HepG2 (cell line): ENCODE results near the gene CCDC85C. TPM values are rescaled to one million over a fixed set of nuclear protein-coding genes. Genes with fewer than 3 reads are reported as not detected.

Experiments
- ATAC-seq: fragments of 200-7000 bp; cut with Tn5 transposase; 3 replicates; pipeline ENCODE4 v1.9.1; 2020; ENCODE audit warnings: mild to moderate bottlenecking, moderate library complexity
- BruUV-seq: library from RNA; stranded (reverse); fragments of 400-500 nt; replicated peaks from 2 replicates; lab custom pipeline; 2021; lab: Mats Ljungman, UMichigan
- CTCF ChIA-PET: fragments of 300-600 bp; formaldehyde crosslinking; extraction: SDS; loops from one replicate; lab custom pipeline; 2021; ENCODE audit warnings: low total read pairs, inconsistent platforms, low intra/inter-chr PET ratio; lab: Yijun Ruan, JAX
- POLR2A ChIA-PET: fragments of 350-600 bp; sonication (Branson Sonifier 250); formaldehyde crosslinking; loops from one replicate; lab custom pipeline; 2020; ENCODE audit warnings: antibody characterized with exemption, inconsistent platforms; lab: Yijun Ruan, JAX
- DNase-seq: peaks from one replicate; pipeline ENCODE4 v3.0.0-alpha.2; 2015; ENCODE audit warnings: low spot score
- FAIRE-seq: peaks from 3 replicates; lab custom pipeline; 2011; peaks lifted over from hg19 to GRCh38; lab: Jason Lieb, UNC
- H2AFZ ChIP-seq: one replicate; pipeline ENCODE4 v1.6.1; 2011; ENCODE audit warnings: low read length, inconsistent platforms
- H3K27ac ChIP-seq: fragments of 300-600 bp; 3 replicates; pipeline ENCODE4 v1.8.0; 2011; ENCODE audit warnings: mixed run types, mild to moderate bottlenecking, mixed read lengths, low read length, inconsistent platforms; ENCODE audit not compliant: insufficient read depth; ENCODE audit errors: extremely low read length
- H3K27me3 ChIP-seq, 2 experiments: fragments of 200-600 bp in 1 of 2; 2 replicates in 1 of 2; 3 replicates in 1 of 2; pipeline versions ENCODE4 v1.6.0 to v1.8.0; 2011; ENCODE audit warnings: low read length in 2 of 2, mild to moderate bottlenecking in 2 of 2, moderate library complexity in 2 of 2, inconsistent platforms in 1 of 2; ENCODE audit not compliant: insufficient read depth in 2 of 2, control insufficient read depth in 1 of 2
- H3K36me3 ChIP-seq, 2 experiments: fragments of 200-600 bp in 1 of 2; replicated peaks in 1 of 2; 2 replicates in 1 of 2; 3 replicates in 1 of 2; pipeline versions ENCODE4 v1.5.1 to v1.8.0; 2011; ENCODE audit warnings: low read length in 2 of 2, inconsistent platforms in 1 of 2; ENCODE audit not compliant: insufficient read depth in 2 of 2, control insufficient read depth in 1 of 2
- H3K4me1 ChIP-seq: 2 replicates; pipeline ENCODE4 v1.5.1; 2012; ENCODE audit warnings: low read length, inconsistent platforms; ENCODE audit not compliant: insufficient read depth
- H3K4me2 ChIP-seq: 2 replicates; pipeline ENCODE4 v1.6.0; 2011; ENCODE audit warnings: low read depth, low read length, inconsistent platforms
- H3K4me3 ChIP-seq, 3 experiments: fragments of 200-600 bp in 1 of 3; sonication (generic), shearing (Covaris generic) in 1 of 3; replicated peaks in 1 of 3; 2 replicates each; pipeline ENCODE4 v1.5.1; 2011 to 2016; ENCODE audit warnings: low read length in 3 of 3, inconsistent platforms in 2 of 3, low read depth in 2 of 3, mild to moderate bottlenecking in 2 of 3, control low read depth in 1 of 3, mixed read lengths in 1 of 3; ENCODE audit not compliant: insufficient read depth in 1 of 3
- H3K79me2 ChIP-seq: one replicate; pipeline ENCODE4 v1.6.1; 2011; ENCODE audit warnings: low read length, inconsistent platforms; ENCODE audit not compliant: insufficient read depth
- H3K9ac ChIP-seq: 2 replicates; pipeline ENCODE4 v1.6.0; 2011; ENCODE audit warnings: mild to moderate bottlenecking, low read depth, low read length, inconsistent platforms; ENCODE audit not compliant: insufficient read depth
- H3K9me3 ChIP-seq: 2 replicates; pipeline ENCODE4 v1.5.1; 2012; ENCODE audit warnings: mild to moderate bottlenecking, low read length
- H4K20me1 ChIP-seq: 2 replicates; pipeline ENCODE4 v1.6.0; 2011; ENCODE audit warnings: inconsistent platforms, mild to moderate bottlenecking, low read length, moderate library complexity; ENCODE audit not compliant: insufficient read depth
- GTF3A ChIP-seq: sonication (generic); formaldehyde crosslinking; conservative IDR thresholded peaks from 2 replicates; pipeline ENCODE4 v1.4.0; 2020; ENCODE audit warnings: mild to moderate bottlenecking, missing genetic modification reagents
- HNF4G ChIP-seq, 2 experiments: sonication (generic) in 1 of 2; formaldehyde crosslinking in 1 of 2; IDR thresholded peaks; 2 replicates each; pipeline versions ENCODE4 v1.4.0 to v1.6.1; 2011 to 2020; ENCODE audit warnings: borderline replicate concordance in 2 of 2, low read depth in 2 of 2, mild to moderate bottlenecking in 2 of 2, low read length in 1 of 2, missing genetic modification reagents in 1 of 2, moderate library complexity in 1 of 2
- NCOR1 ChIP-seq: fragments of 200-600 bp; sonication (generic); IDR thresholded peaks from 2 replicates; pipeline ENCODE4 v1.7.0; 2017; ENCODE audit warnings: antibody characterized with exemption, low read length, borderline replicate concordance
- NR2F6 ChIP-seq, 2 experiments: IDR thresholded peaks; 2 replicates each; pipeline ENCODE4 v1.6.1; 2016; ENCODE audit warnings: antibody characterized with exemption in 1 of 2, mild to moderate bottlenecking in 1 of 2
- RBFOX2 ChIP-seq: fragments of 200-400 bp; formaldehyde crosslinking; IDR thresholded peaks from 2 replicates; pipeline ENCODE4 v1.6.1; 2017; ENCODE audit warnings: low read depth, mild to moderate bottlenecking, low read length
- RXRB ChIP-seq: IDR thresholded peaks from 2 replicates; pipeline ENCODE4 v1.6.1; 2016; ENCODE audit warnings: borderline replicate concordance, missing genetic modification reagents, missing compliant biosample characterization
- SIX1 ChIP-seq: sonication (generic); formaldehyde crosslinking; IDR thresholded peaks from 2 replicates; pipeline ENCODE4 v1.4.0; 2020; ENCODE audit warnings: missing genetic modification reagents, borderline replicate concordance
- TBP ChIP-seq: sonication (generic); formaldehyde crosslinking; IDR thresholded peaks from 2 replicates; pipeline ENCODE4 v1.5.0; 2020; ENCODE audit warnings: missing genetic modification reagents
- YEATS2 ChIP-seq: sonication (generic); formaldehyde crosslinking; IDR thresholded peaks from 2 replicates; pipeline ENCODE4 v1.4.0; 2020; ENCODE audit warnings: missing genetic modification reagents, borderline replicate concordance
- ZBTB3 ChIP-seq: sonication (generic); formaldehyde crosslinking; IDR thresholded peaks from 2 replicates; pipeline ENCODE4 v1.4.0; 2020; ENCODE audit warnings: low read depth, mild to moderate bottlenecking, moderate library complexity, missing genetic modification reagents, borderline replicate concordance
- ZNF556 ChIP-seq: sonication (generic); formaldehyde crosslinking; IDR thresholded peaks from 2 replicates; pipeline ENCODE4 v1.4.0; 2020; ENCODE audit warnings: mild to moderate bottlenecking, missing genetic modification reagents, borderline replicate concordance
- ZNF609 ChIP-seq: sonication (generic); formaldehyde crosslinking; IDR thresholded peaks from 2 replicates; pipeline ENCODE4 v1.4.0; 2020; ENCODE audit warnings: mild to moderate bottlenecking, missing genetic modification reagents, borderline replicate concordance
- whole genome bisulfite sequencing: methylation state at CpG from one replicate; pipeline ENCODE4 v1.1.6; 2017; ENCODE audit warnings: low lambda C conversion rate; 5-methylcytosine and 5-hydroxymethylcytosine counted together
- in situ Hi-C: cut with HindIII; loops from 2 replicates; pipeline ENCODE4 v1.10.0; 2017; ENCODE audit warnings: low pct_unique_long_range_greater_than_20kb; ENCODE audit not compliant: extremely low pct_ligation_motif_present
- intact Hi-C: fragments of 100-400 bp; cut with micrococcal nuclease; formaldehyde crosslinking; loops from one replicate; pipeline ENCODE4 v1.10.0; 2022; ENCODE audit not compliant: unreplicated experiment
- polyA plus RNA-seq, 8 experiments: library from polyadenylated mRNA; depleted of rRNA in 3 of 8; stranded (reverse) in 7 of 8; unstranded in 1 of 8; fragments of >200 nt; fragmentation: Illumina TruSeq in 4 of 8; extraction: Trizol in 4 of 8; gene quantifications; 2 replicates each; pipeline versions ENCODE4 v1.2.1 to v1.2.3, GENCODE V29; 2011 to 2016; ENCODE audit warnings: low read depth in 4 of 8, missing spikeins in 1 of 8, mixed read lengths in 1 of 8; ENCODE audit not compliant: insufficient read depth in 1 of 8
- total RNA-seq, 5 experiments: library from RNA; depleted of rRNA; stranded (reverse); fragments of >200 nt; fragmentation: Illumina TruSeq; extraction: Trizol; gene quantifications; 2 replicates each; pipeline ENCODE4 v1.2.3, GENCODE V29; 2016; ENCODE audit warnings: low read depth in 1 of 5
- TF ChIP-seq, protein P1 (sequence below): sonication (generic); formaldehyde crosslinking; IDR thresholded peaks from 2 replicates; pipeline ENCODE4 v1.4.0; 2020; ENCODE audit warnings: mild to moderate bottlenecking, missing genetic modification reagents

The CCDC85C gene
- total and polyA plus RNA-seq, 2 of the 13 experiments (the other 11 are each of a cell fraction or from before 2014, with no cell fraction given), result 18.8 to 43.8 TPM

- no peak for TF ChIP-seq GTF3A (CRISPR knock-in tag)
- TF ChIP-seq, all 625 proteins: peak for 0
Measured at GRCh38 chr14:99559286-99559990, 44.6 kb downstream of the CCDC85C start (continued).

DNA sequence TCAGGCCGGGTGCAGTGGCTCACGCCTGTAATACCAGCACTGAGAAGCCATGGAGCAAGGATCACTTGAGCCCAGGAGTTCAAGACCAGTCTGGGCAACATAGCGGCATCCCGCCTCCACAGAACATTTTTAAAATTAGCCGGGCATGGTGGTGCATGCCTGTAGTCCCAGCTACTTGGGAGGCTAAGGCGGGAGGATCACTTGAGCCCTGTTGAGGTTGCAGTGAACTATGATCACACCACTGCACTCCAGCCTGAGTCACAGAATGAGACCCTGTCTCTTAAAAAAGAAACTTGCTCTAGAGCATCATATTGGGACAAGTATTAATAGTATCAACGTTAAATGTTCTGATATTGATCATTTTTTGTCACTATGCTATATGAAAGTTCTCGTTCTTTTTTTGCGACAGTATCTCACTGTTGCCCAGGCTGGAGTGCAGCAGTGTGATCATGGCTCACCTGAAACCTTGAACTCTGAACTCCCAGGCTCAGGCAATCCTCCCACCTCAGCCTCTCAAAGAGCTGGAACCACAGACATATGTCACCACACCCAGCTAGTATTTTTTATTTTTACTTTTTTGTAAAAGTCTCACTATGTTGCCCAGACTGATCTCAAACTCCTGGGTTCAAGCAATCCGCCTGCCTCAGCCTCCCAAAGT lies 47.7 kb downstream of the CCDC85C start:
- Histone ChIP-seq H3K27ac (peak overlapping the region; percentile 85), H2AFZ (no peak overlapping the region), H3K79me2 (peaks cover 82% of the 10 kb centered on the region), H3K9ac (peak overlapping the region; percentile 75), H3K27me3 (no peaks in the 10 kb centered on the region), H3K9me3 (no peaks in the 10 kb centered on the region), H3K4me1 (peaks cover 95% of the 10 kb centered on the region), H3K4me3 (no peak overlapping the region), H3K4me2 (peak overlapping the region; percentile 69), H3K36me3 (peaks cover 0 to 3% of the 10 kb centered on the region in 2 experiments; a peak in 2 of 5 replicates), H4K20me1 (0 out of 2 replicates have a peak, but pooled peaks cover 3% of the 10 kb centered on the region)
- in situ Hi-C loops, result no loop called here
- DNase-seq (peak; percentile 37), FAIRE-seq (peak; percentile 46), ATAC-seq (no peak)
- intact Hi-C loops, result no loop called here
- 57% methylated on average over 10 of the region's 10 CpGs for WGBS
- POLR2A ChIA-PET, result interaction anchor here (1.5 to 5.5 kb wide), 5 partner anchors 9 to 75 kb away, joined by 3 to 101 read pairs (median 8); partner anchors contain the start of genes CCDC85C, CCNK and SETD3
- BruUV-seq, result no TSS peak
- CTCF ChIA-PET, result no interaction called here
- TF ChIP-seq ZNF609 (CRISPR knock-in tag) (0 out of 2 replicates have a peak, but pooled peaks have one; percentile 18), TBP (CRISPR knock-in tag) (0 out of 2 replicates have a peak, but pooled peaks have one; percentile 31), YEATS2 (CRISPR knock-in tag) (no peak), SIX1 (CRISPR knock-in tag) (no peak), RBFOX2 (no peak), HNF4G (IDR thresholded peaks at IDR 0.05; ENCODE audit: borderline replicate concordance, low read depth, low read length) (peak; percentile 39; the same call in 1 of the 2 replicates), HNF4G (CRISPR knock-in tag; IDR thresholded peaks at IDR 0.05; ENCODE audit: borderline replicate concordance, low read depth) (no peak), ZNF556 (CRISPR knock-in tag) (0 out of 2 replicates have a peak, but pooled peaks have one; percentile 25), NCOR1 (no peak), ZBTB3 (0 out of 2 replicates have a peak, but pooled peaks have one; percentile 43), RXRB (CRISPR knock-in tag) (0 out of 2 replicates have a peak, but pooled peaks have one; percentile 34), NR2F6 (IDR thresholded peaks at IDR 0.05) (0 out of 2 replicates have a peak, but pooled peaks have one; percentile 28), NR2F6 (CRISPR knock-in tag; IDR thresholded peaks at IDR 0.05) (peak; percentile 40; the same call in 1 of the 2 replicates)
- TF ChIP-seq, protein P1, sequence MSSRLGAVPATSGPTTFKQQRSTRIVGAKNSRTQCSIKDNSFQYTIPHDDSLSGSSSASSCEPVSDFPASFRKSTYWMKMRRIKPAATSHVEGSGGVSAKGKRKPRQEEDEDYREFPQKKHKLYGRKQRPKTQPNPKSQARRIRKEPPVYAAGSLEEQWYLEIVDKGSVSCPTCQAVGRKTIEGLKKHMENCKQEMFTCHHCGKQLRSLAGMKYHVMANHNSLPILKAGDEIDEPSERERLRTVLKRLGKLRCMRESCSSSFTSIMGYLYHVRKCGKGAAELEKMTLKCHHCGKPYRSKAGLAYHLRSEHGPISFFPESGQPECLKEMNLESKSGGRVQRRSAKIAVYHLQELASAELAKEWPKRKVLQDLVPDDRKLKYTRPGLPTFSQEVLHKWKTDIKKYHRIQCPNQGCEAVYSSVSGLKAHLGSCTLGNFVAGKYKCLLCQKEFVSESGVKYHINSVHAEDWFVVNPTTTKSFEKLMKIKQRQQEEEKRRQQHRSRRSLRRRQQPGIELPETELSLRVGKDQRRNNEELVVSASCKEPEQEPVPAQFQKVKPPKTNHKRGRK (CRISPR knock-in tag), result no peak
